ENCODE results near the gene PRXL2B. TPM values are rescaled to one million over a fixed set of nuclear protein-coding genes. Genes with fewer than 3 reads are reported as not detected.
"Not testable (repeated sequence)": the region's sequence is repeated elsewhere in the genome, so short reads cannot be mapped to it uniquely, and the experiment has no call there.

Gene PRXL2B
- total RNA-seq, 2 experiments from 2014 or later: 40.0 to 41.9 TPM

DNA sequence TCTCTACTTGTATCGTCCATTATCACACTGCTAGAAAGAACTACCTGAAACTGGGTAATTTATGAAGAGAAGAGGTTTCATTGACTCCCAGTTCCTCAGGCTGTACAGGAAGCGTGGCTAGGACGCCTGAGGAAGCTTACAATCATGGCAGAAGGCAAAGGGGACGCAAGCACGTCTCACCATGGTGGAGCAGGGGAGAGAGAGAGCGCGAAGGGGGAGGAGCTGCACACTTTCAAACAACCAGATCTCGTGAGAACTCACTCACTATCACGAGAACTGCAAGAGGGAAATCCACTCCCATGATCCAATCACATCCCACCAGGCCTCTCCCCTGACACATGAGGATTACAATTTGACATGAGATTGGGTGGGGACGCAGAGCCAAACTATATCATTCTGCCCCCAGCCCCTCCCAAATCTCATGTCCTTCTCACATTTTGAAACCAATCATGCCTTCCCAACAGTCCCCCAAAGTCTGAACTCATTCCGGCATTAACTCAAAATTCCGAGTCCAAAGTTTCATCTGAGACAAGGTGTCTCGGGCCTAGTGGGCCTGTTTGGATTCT is 38.2 kb downstream of the PRXL2B start:
- ChIA-PET POLR2A (no interaction called here), CTCF (no interaction called here)

DNA sequence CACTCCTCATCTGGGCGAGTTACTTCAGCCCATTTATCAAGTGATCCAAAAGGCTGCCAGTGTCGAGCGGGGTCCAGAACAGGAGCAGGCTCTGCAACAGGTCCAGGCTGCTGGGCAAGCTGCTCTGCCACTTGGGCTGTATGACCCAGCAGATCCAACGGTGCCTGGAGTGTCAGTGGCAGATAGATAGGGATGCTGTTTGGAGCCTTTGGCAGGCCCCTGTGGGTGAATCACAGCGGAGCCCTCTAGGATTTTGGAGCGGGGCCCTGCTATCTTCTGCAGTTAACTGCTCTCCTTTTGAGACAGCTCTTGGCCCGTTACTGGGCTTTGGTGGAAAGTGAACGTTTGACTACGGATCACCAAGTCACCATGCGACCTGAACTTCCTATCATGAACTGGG is 38.7 kb downstream of the PRXL2B start:
- POLR2A ChIA-PET: no interaction called here

DNA sequence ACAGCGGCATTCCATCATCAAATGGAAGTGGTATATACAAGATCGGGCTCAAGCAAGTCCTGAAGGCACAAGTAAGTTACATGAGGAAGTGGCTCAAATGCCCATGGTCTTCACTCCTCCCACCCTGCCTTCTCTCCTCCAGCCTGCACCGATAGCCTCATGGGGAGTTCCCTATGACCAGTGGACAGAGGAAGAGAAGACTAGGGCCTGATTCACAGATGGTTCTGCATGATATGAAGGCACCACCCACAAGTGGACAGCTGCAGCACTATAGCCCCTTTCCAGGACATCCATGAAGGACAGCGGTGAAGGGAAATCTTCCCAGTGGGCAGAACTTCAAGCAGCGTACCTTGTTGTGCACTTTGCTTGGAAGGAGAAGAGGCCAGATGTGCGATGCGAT is 39.2 kb downstream of the PRXL2B start:
- CTCF ChIA-PET, POLR2A ChIA-PET: not testable (repeated sequence)

More for the DNA sequence above, 38.7 kb downstream of the PRXL2B start:
- CTCF ChIA-PET: no interaction called here

DNA sequence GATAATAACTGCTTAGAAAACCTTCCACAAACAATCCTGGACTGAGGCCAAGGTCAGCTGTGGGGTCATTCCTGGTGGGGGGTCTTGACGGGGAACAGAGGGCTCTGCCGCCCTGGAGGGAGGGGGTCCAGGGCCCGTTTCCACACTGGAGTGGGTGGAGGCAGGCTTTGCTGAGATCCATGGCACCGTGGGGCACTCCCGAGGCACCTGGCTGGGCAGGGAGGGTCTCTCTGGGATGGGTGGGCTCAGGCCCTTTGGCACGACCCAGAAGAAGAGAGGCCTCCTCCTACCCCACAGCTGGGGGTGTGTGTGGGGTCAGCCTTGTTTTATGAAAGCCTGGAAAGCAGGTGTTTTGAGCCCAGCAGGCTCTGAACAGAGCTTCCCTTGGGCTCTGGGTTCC is 41.2 kb downstream of the PRXL2B start:
- POLR2A ChIA-PET: no interaction called here
- CTCF ChIA-PET: no interaction called here

DNA sequence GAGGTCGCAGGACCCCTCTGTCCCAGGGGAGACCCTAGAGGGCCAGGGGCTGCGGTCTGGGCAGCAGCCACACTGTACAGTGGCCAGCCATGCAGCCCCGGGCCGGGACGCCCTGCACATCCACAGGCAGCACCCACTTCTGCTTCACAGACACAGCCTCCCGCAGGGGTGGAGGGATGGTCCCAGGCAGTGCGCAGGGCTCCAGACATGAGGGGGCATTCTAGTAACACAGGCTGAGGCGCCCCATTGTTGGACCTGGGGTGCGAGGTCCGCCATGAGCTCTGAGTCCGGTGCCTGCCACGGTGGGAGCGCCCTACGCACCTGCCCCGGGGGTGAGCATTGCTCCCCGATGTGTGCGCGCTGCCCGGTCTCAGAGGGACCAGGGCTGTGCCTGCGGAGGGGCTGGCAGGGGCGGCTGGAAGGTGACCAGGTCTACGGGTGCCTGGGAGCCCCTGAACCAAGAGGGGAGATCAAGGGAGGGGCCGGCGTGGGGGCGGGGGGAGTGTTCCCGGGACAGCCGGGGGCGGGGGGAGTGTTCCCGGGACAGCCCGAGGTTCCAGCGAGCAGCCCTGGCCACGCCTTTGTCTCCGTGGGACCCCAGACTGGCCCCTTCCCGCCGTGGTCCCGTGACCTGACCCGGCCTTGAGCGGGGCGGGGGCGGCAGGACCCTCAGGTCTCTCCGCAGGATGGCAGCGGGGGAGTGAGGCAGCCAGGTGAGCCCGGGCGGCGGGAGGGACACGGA is 41.8 kb downstream of the PRXL2B start:
- ChIA-PET CTCF (no interaction called here), POLR2A (no interaction called here)

DNA sequence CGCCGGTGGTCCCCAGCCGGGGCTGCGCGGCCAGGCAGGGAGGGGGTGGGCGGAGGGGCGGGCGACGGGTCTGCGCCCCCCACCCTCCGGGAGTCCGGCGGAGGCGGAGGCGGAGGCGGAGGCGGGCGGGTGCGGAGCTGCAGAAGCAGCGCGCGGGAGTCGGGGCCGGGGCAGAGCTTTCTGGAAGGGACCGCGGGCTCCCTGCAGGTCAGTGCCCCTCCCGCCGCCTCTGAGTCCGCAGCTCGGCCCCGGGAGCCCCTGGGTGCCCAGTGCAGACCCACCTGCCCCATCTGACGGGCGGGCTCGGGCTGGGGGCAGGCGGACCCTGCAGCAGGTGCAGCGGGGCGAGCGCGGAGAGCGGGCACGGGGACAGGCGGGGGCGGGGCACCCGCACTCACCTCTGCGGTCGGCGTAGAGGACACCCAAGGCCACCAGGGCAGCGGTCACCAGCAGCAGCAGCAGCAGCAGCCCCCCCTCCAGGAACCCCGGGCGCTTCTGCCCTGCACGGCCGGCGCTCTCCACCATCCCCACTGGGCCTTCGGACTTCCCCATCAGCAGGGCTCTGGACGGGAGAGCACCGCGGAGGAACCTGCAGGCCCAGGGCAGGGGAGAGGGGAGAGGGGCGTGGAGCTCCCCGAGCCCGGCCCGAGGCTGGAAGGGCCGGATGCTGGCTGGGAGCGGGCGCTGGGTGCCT is 42.5 kb downstream of the PRXL2B start:
- POLR2A ChIA-PET: interaction anchor here (0.6 kb wide), 1 partner anchor 8 kb away, joined by 3 read pairs; no protein-coding TSS in a partner anchor

DNA sequence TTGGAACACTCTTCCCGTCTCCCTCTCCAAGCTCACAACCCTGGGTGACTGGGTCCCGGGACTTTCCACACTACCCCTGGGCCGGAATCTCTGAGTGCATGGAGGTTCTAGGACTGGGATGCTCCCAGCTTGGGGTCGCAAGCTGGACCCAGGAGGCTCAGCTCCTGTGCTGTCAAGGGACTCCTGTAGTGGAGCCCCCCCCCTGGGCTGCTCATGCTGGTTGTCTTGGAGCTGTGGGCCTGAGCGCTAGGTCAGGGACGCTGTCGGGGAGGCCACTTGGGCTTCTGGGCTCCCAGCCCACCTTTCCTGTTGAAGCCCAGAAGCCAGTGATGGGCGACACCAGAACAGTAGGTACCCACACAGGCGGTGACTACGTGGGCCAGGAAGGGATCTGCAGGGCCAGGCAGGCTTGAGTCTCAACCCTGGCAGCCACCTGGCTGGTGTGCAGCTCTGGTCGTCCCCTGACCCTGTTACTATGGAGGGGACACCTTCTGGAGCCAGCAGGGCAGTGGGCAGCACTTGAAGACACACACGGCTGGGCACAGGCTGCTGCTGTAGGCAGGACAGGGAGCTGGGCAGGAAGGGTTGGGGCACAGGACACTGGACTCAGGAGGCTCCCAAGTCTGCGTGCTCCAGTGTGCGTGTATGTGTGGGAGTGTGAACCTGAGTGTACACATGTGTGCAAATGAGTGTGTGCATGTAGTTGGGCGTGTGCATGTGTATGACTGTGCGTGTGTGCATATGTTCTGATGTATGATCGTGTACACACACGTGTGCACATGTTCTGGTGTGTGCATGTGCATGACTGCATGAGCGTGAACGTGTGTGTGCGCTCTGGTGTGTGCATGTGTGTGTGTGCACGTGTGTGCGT is 43.3 kb downstream of the PRXL2B start:
- ChIA-PET CTCF (interaction anchor here (0.6 kb wide), 1 partner anchor 209 kb away, joined by 4 read pairs; no protein-coding TSS in a partner anchor), POLR2A (interaction anchor here (0.6 kb wide), 1 partner anchor 8 kb away, joined by 3 read pairs; no protein-coding TSS in a partner anchor)

More for the DNA sequence above, 42.5 kb downstream of the PRXL2B start:
- CTCF ChIA-PET: no interaction called here

DNA sequence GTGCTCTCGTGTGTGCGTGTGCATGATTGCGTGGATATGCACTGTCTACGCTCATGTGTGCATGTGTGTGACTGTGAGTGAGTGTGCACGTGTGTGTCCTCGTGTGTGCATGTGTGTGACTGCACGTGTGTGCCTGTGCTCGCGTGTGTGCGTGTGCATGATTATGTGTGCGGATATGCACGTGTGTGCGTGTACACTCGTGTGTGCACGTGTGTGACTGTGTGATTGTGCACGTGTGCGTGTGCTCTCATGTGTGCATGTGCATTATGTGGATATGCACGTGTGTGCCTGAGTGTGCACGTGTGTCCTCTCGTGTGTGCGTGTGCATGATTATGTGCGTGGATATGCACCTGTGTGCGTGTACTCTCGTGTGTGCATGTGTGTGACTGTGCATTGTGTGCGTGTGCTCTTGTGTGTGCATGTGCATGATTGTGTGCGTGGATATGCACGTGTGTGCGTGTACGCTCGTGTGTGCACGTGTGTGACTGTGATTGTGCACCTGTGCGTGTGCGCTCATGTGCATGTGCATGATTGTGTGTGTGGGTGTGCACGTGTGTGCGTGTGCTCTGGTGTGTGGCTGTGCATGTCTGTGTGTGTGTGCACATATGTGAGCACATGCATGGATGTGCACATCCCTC is 44.0 kb downstream of the PRXL2B start:
- ChIA-PET POLR2A (no interaction called here), CTCF (no interaction called here)

DNA sequence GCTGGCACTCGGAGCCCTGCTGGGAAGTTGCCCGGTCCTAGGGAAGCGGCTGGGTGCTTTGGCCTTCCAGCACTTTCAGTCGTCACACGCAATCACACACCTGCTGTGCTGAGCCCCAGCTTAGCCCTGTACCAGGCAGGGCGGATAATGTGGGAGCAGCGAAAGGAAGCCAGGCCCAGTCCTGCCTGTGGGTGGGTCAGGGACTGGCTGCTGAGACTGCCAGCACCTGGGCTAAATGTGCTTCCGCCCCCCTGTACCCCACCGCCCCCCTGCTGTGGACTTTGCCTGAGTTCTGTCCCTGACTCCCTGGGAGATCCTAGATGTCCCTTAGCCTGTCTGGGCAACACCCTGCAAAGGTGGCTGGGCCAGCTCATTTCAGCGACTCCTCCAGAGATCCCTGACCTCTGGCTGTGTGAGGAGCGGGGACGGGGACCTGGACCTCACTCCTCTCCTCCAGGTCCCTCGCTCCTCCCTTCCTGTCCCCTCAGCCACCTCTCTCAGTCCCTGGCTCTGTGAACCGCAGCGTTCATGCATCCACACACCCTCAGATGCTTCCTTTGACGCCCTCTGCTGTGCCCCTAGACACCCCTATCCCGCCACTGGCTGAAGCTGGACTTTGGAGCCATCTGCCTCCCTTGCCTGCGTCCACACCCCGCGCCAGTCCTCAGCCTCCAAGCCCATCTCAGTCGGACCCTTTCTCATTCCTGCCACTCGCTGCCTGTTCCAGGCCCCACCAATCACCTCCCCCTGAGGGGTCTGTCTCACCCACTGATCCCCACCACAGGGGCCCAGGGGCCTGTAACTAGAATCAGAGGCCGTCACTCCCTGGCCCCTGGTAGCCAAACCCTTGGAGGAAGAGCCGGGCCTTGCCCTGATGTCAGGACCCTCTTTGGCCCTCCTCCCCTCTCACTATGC is 44.8 kb downstream of the PRXL2B start:
- ChIA-PET POLR2A (no interaction called here), CTCF (no interaction called here)

DNA sequence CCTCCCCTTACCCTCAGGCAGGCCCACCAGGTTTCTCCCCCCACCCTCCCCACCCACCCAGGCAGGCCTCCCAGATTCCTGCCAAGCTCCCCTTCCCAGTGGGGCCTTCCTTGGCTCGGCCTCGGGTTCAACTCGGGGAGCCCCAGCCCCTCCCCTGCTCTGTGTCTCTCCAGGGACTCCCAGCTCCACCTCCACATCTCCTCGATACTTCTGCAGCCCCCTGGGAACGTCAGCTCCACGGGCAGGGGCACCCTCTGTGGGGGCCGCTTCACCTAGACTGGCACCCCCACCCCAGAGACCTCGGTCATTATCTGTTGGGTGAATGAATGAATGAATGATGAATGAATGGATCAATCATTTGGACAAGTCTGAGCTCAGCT is 45.5 kb downstream of the PRXL2B start:
- ChIA-PET CTCF (no interaction called here), POLR2A (no interaction called here)

DNA sequence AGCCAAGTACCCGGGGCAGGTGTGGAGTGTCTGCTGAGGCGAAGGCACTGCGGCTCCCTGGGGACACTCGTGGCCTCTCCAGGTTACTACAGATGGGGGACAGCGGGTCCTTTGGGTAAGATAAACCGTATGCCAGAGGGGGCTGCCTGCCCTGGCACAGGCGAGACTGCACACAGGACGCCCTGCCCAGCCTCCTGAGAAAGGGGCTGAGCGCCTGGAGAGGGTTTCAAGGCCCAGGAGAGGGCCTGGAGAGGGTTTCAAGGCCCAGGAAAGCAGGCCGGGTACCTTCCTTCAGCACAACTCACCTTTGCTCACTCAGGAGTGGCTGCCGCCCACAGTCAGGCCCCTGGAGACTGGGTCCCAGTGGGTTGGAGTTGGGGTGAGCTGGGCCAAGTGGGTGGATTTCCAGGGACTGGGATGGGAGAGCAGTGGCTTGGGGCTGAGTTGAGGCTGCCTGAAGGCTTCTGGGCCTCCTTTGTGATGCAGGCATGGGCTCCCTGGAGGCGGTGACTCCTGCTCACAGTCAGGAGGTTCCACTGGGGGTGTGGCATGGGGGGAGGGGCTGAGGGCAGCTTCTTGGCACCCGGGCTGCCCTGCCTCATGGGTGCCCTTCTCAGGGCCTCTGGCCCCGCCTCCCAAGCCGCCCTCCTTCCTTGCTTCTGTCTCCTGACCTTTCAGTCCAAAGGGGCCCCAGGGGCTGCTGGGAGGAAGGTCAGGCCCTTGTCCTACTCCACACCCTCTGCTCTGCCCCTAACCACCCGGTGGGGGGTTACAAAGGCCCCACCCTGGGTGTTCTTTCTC is 46.2 kb downstream of the PRXL2B start, which contains the start of gene MMEL1:
MMEL1 (minus strand) TSS at position 456 of the 801 bp plus-strand sequence. CDS start 3,532 bp downstream, outside the sequence.
- POLR2A ChIA-PET: no interaction called here
- CTCF ChIA-PET: no interaction called here

DNA sequence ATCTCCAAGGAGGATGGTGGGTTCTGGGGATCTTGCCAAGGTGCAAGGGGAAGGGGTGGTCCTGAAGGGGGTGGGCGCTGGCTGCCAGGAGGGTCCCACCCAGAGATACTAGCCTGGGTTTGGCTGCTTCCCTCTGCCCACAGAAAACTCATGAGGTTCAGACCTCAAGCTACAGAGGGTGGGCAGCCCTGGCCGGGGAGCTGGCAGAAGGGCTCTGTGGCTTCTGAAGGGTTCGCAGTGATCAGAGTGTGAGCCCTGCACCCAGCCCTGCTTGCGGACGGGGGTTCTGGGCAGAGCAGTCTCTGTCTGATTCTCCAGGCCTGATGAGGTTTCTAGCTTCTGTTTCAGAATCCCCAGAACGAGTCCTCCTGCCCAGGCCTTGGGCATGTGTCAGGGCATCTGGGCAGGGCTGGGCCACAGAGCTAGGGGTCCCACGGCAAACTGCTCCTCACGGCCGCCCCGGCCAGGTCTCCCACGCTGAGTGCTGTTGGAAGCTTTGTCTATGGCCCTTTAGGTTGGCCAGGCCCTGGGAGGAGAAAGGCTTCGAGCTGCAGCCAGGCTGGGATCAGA is 46.9 kb downstream of the PRXL2B start:
- POLR2A ChIA-PET: no interaction called here
- CTCF ChIA-PET: no interaction called here

DNA sequence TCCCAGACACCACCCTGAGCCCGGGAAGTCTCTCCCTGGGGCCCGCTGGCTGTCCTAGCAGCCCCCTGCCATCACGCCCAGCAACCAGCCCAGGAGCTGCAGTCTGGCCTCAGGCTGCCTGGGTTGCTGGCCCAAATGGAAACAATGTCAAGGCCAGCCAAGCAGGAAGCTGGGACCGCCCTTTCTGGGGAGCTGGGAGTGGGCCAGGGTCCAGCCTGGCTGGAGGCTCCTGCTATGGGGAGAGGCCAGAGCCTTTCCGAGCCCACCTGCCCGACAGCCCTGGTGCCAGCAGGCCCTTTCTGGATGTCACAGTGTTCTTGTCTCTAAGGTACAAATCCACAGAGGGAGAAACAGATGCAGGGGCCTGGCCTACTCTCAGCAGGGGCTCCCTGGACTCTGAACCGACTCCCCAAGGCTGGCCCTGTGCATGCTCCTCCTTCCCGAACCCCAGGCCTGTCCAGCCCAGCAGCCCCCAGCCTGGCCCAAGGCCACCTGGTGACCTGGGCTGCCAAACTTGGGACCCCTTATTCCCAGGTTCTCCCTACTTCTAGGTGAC is 47.4 kb downstream of the PRXL2B start:
- CTCF ChIA-PET: no interaction called here
- POLR2A ChIA-PET: no interaction called here

DNA sequence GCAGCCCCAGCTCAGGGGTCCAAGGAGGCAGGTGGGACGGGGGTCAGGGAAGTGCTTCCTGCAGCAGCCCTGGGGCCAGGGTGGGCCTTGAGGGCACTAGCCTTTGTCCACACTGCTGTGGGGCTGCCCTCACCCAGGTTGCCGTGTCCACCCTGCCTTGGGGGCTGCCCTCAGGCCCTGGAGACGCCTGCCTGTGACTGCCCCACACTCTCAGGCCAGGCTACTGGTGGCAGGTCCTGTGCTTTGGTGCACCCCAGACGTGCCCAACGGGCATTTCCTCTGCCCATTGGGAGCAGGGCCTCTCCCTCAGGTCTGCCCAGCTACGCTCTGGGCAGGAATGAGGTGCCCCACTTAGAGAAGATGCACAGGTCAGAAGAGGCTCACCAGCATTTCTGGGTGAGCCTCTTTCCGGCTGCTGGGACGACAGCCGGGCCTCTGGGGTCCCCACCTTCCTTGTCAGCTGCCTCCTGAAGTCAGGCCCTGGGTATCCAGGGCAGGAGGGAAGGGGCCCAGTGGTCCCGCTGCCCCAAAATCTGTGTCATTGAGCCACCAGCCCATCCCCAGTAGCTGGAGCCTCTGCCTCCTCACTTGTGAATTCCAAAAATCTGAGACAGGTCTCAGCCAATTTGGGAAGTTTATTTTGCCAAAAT is 48.9 kb downstream of the PRXL2B start:
- POLR2A ChIA-PET: interaction anchor here (1.1 kb wide), 1 partner anchor 11 kb away, joined by 3 read pairs; no protein-coding TSS in a partner anchor

DNA sequence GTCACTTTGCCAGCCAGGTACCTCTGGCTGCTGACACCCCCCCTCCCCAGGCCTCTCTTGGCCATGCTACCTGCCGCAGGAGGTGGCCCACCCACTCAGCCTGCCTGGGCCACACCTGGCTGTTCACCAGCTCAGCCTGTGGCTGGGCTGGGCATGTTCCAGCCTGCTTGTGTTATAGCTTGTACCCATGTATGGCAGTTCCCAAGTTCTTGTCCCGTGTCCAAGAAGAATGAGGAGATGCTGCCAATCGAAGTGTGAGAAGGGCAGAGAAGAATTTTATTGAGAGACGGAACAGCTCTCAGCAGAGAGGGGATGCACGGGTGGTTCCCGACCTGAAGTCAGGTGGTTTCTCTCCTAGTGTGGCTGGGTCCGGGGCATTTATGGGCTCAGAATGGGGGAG is 50.2 kb downstream of the PRXL2B start:
- CTCF ChIA-PET: interaction anchor here (1.8 kb wide), 1 partner anchor 222 kb away, joined by 4 read pairs; no protein-coding TSS in a partner anchor

More for the DNA sequence above, 48.9 kb downstream of the PRXL2B start:
- CTCF ChIA-PET: interaction anchor here (1.1 kb wide), 1 partner anchor 10 kb away, joined by 3 read pairs; no protein-coding TSS in a partner anchor

More for the DNA sequence above, 50.2 kb downstream of the PRXL2B start:
- POLR2A ChIA-PET: interaction anchor here (1.1 kb wide), 1 partner anchor 10 kb away, joined by 3 read pairs; no protein-coding TSS in a partner anchor

Measured in activated CD8-positive, alpha-beta memory T cell treated with anti-CD3 and anti-CD28 coated beads for 36 hours (primary cell).